Posterior vena cava (tissue), 2 donors: ENCODE results near the gene SLC38A1. TPM values are rescaled to one million over a fixed set of nuclear protein-coding genes. Genes with fewer than 3 reads are reported as not detected.
"Not testable (repeated sequence)": the region's sequence is repeated elsewhere in the genome, so short reads cannot be mapped to it uniquely, and the experiment has no call there.

Source experiments
- DNase-seq: peaks from one replicate; pipeline ENCODE4 v3.0.0-alpha.2; 2020; ENCODE audit warnings: low spot score
- intact Hi-C, 2 donors: fragments of 100-400 bp; cut with DNase I; formaldehyde crosslinking; loops; one replicate each; pipeline versions ENCODE4 v1.14.1 to v1.14.2; 2022 to 2023
- total RNA-seq, 2 donors: library from RNA; stranded (reverse); fragmentation: NEBNext Ultra II Directional; extraction: Animal tissue kit (Norgen Biotek cat#: 25700); gene quantifications; one replicate each; pipeline ENCODE4 v1.2.1, GENCODE V29; 2021
- donor health status: DM: yes; HTN: yes; CAD: no.
- donor health status: DM: yes; HTN: yes; CAD: no.

The SLC38A1 gene
- total RNA-seq, 2 donors from 2014 or later: 74.4 to 88.0 TPM

DNA sequence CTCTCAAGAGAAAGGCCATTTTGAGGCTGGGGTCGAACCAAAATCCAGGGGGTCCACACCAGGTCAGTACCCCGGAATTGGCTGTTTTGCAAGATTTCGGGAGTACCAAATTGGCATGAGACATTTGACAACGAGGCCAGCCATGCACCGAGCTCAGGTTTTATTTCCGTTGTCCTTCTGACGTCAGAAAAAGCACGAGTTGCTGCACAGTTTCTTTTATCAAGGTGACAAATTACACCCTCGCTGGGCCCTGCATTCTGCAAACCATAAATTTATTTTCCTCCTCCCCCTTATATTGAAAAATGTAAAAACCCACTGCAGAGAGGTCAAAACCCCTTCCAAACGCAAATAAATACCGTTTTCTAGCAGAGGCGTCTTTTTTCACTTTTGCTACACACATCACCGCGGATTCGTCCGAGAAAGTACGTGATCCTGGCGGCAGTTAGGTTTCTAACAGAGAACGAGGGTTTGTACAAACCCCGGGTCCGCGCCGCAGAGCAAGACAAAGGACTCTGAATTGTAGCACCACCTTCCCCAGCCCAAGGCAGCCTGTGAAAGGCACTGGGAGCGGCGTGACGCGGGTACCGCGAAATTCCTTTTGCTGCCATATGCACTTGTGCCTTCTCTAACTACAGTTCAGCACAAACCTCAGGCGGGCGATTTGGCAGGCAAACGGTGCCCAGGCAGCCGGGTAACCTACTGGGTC, 1.8 kb downstream of the SLC38A1 start:
- peak; percentile 86 for DNase-seq
- intact Hi-C loops: loop anchor here in 1 of 2 donors (5.0 to 10.0 kb wide), 2 partner anchors 62 to 105 kb away; partner anchors contain the start of gene SLC38A2

- no peak for DNase-seq
- intact Hi-C loops: loop anchor here in 1 of 2 donors (5.0 to 10.0 kb wide), 2 partner anchors 62 to 106 kb away; partner anchors contain the start of gene SLC38A2
Measured at GRCh38 chr12:46266382-46266791, 2.5 kb downstream of the SLC38A1 start.

- no peak for DNase-seq
- intact Hi-C loops: loop anchor here in 1 of 2 donors (5.0 to 10.0 kb wide), 2 partner anchors 61 to 107 kb away; partner anchors contain the start of gene SLC38A2
Measured at GRCh38 chr12:46265734-46266133, 3.1 kb downstream of the SLC38A1 start.

DNA sequence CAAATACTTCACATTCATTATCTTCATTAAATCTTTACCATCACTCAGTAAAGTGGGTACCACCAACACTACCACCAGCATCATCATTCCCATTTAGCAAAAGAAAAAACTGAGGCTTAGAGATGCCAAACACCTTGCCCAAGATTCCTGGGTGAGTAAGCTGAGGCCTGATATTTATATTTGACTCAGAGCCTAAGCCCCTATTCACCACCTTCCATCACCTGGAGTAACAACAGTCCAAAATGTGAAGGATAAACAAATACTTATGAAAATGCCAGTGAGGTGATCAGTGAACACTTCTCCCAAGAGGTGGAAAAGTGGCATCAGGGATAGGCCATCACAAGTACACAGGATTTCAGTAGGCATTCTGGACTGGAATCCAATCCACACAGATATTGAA, 3.7 kb downstream of the SLC38A1 start:
- DNase-seq: no peak
- intact Hi-C loops: loop anchor here in 1 of 2 donors (5.0 to 10.0 kb wide), 2 partner anchors 60 to 107 kb away; partner anchors contain the start of gene SLC38A2

DNA sequence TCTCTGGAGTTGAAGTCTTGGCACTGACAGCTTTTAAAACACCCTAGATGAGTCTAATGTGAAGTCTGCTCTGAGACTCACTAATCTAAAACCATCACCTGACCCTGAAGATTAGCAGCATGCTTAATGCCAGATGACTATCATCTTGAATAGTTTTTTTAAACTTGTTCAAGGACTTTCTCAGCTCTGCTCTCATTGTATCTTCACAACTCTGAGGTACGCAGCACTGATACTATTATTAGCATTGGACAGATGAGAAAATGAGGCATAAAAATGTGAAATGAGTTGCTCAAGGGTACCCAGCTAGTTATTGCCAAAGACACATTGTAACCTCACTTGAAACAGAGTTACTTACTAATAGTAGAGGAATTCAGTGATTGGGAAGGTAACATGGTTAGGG, 4.8 kb downstream of the SLC38A1 start:
- DNase-seq: no peak
- intact Hi-C loops: loop anchor here in 1 of 2 donors (10.0 kb wide), 1 partner anchor 59 kb away; no protein-coding TSS in a partner anchor

- DNase-seq: no peak
- intact Hi-C loops: loop anchor here in 1 of 2 donors (10.0 kb wide), 1 partner anchor 59 kb away; no protein-coding TSS in a partner anchor
Measured at GRCh38 chr12:46263140-46264016, 5.5 kb downstream of the SLC38A1 start.

GRCh38 chr12:46261646-46262045, 7.2 kb downstream of the SLC38A1 start:
- no peak for DNase-seq
- intact Hi-C loops: loop anchor here in 1 of 2 donors (10.0 kb wide), 1 partner anchor 57 kb away; no protein-coding TSS in a partner anchor

DNA sequence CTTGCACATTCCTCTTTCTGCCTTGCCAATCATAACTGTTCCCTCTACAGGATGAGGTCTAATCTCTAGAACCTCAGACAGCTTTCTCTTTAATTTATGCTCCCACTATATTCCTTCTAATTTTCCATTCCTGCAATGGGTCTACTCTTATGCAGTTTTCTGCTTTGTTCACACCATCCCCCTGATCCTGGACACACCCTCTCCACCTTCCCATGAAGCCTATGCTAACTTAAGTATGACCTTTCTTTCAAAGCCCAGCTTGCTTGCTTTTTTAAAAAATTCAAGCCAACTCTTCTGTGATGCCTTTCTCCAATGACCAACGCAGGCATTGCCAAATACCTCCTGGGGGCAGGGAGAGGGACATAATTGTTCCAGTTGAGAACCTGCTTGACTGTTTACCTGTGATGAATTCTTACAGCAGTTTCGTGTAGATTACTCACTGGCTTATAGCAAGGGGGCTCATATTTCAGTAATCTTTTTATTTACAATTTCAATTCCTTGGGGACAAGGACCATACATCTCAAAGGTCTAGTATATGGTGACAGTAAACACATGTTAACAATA, 7.8 kb downstream of the SLC38A1 start:
- DNase-seq: no peak
- intact Hi-C loops: loop anchor here in 1 of 2 donors (10.0 kb wide), 1 partner anchor 56 kb away; no protein-coding TSS in a partner anchor

- intact Hi-C loops: loop anchor here in 1 of 2 donors (10.0 kb wide), 1 partner anchor 56 kb away; no protein-coding TSS in a partner anchor
Measured at GRCh38 chr12:46260124-46260912, 8.5 kb downstream of the SLC38A1 start.

DNA sequence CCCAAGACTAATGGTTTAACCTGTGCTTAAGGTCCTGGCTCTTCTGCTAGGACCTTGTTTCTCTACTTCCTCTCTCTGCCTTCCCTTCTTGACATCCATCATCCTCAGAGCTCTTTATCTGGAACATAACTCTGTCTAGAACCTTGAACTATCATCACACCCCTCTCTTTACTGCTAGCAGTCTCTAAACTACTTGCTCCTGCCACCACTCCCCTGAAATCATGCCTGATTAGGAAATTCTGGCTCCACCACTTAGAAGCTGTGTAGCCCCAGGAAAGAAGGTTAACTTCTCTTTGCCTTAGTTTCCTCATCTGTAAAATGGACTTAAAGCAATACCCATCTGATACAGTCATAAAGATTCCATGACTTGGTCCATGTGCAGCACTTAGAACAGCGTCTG, 9.1 kb downstream of the SLC38A1 start:
- intact Hi-C loops: loop anchor here in 1 of 2 donors (10.0 kb wide), 1 partner anchor 55 kb away; no protein-coding TSS in a partner anchor
- no peak for DNase-seq

More at GRCh38 chr12:46260124-46260912, 8.5 kb downstream of the SLC38A1 start:
- DNase-seq: no peak

DNA sequence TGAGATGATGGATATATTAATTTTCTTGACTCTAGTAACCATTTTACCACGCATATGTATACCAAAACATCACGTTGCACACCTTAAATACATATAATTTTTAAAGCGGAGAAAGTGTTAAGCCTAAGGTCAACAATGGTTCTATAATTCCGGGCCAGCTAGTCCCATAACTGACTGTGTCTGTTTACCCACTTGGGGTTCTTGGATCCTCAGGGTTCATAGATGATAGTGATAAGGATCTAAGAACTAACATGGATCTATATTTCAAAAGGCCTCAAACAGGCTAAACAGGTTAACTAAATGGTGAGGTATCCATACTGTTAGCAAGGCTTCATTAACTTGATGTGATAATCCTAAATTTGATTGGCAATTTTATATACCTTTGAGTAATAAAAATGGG, 9.8 kb downstream of the SLC38A1 start:
- intact Hi-C loops: no loop called here

GRCh38 chr12:46258129-46258528, 10.7 kb downstream of the SLC38A1 start:
- DNase-seq: no peak
- intact Hi-C loops: no loop called here

More for the DNA sequence above, 9.8 kb downstream of the SLC38A1 start:
- no peak for DNase-seq

GRCh38 chr12:46256942-46257341, 11.9 kb downstream of the SLC38A1 start:
- DNase-seq: no peak
- intact Hi-C loops: no loop called here

DNA sequence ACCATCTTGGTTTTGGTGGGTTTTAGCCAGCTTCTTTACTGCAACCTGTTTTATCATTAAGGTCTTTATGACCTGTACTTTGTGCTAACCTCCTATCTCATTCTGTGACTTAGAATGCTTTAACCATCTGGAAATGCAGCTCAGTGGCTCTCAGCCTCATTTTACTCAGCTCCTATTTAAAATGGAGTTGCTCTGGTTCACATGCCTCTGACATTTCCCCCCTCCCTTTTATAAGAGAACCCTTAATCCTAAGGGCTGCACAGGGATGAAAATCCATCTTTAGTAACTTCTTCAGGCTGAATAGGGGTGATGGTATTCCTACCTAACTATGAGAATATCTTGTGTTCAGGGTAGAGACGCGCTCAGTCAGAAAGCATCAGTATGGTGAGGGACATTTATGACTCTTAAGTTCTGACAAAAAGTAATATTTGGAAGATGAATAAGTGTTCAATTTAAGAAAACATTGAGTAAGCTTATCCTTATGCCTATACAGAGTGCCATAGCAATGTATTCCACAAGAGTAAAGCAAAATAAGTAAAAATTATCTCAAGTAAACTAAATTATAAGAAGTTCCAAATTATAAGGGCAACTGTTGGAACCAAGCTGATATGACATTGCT, 15.2 kb downstream of the SLC38A1 start:
- DNase-seq: no peak
- intact Hi-C loops: no loop called here

GRCh38 chr12:46251994-46252393, 16.8 kb downstream of the SLC38A1 start:
- DNase-seq, intact Hi-C loops: not testable (repeated sequence)

DNA sequence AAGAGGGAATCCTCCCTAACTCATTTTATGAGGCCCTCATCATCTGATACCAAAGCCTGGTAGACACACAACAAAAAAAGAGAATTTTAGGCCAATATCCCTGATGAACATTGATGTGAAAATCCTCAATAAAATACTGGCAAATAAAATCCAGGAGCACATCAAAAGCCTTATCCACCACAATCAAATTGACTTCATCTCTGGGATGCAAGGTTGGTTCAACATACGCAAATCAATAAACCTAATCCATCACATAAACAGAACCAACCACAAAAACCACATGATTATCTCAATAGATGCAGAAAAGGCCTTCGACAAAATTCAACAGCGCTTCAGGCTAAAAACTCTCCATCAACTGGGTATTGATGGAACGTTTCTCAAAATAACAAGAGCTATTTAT, 18.9 kb downstream of the SLC38A1 start:
- DNase-seq, intact Hi-C loops: not testable (repeated sequence)

- DNase-seq: no peak
- intact Hi-C loops: no loop called here
Measured at GRCh38 chr12:46246021-46246700, 22.7 kb downstream of the SLC38A1 start.
